Measurements from ENCODE around the gene DNAJA4.

Gene DNAJA4

GRCh38 chr15:78272316-78272715 lies 8.0 kb downstream of the DNAJA4 start:
- peaks cover 6% of the 10 kb centered on the region for H3K4me1 ChIP-seq (ENCODE audit: insufficient read depth, low read length, severe bottlenecking)
- no peaks in the 10 kb centered on the region for H4K20me1 ChIP-seq (ENCODE audit: insufficient read depth, low read length)
- H3K27me3 ChIP-seq (ENCODE audit: insufficient read depth, low read length) = no peaks in the 10 kb centered on the region
- no peaks in the 10 kb centered on the region for H3F3A ChIP-seq (ENCODE audit: insufficient read depth, low read length)
- peaks cover 10% of the 10 kb centered on the region; the same call in 1 of the 2 replicates for H3K36me3 ChIP-seq (ENCODE audit: insufficient read depth, low read length)
- no peaks in the 10 kb centered on the region; the same call in 1 of the 2 replicates for H3K79me2 ChIP-seq (ENCODE audit: insufficient read depth, low read length)
- no peak overlapping the region for H3K27ac ChIP-seq (ENCODE audit: low read depth, low read length, poor library complexity, severe bottlenecking)
- H3K9me3 ChIP-seq (ENCODE audit: low read length) = no peaks in the 10 kb centered on the region
- no peak overlapping the region for H3K4me3 ChIP-seq (ENCODE audit: low read depth, low read length, poor library complexity, severe bottlenecking)
- H3K9ac ChIP-seq (ENCODE audit: low read length) = no peak overlapping the region
- TF ChIP-seq, protein P1, sequence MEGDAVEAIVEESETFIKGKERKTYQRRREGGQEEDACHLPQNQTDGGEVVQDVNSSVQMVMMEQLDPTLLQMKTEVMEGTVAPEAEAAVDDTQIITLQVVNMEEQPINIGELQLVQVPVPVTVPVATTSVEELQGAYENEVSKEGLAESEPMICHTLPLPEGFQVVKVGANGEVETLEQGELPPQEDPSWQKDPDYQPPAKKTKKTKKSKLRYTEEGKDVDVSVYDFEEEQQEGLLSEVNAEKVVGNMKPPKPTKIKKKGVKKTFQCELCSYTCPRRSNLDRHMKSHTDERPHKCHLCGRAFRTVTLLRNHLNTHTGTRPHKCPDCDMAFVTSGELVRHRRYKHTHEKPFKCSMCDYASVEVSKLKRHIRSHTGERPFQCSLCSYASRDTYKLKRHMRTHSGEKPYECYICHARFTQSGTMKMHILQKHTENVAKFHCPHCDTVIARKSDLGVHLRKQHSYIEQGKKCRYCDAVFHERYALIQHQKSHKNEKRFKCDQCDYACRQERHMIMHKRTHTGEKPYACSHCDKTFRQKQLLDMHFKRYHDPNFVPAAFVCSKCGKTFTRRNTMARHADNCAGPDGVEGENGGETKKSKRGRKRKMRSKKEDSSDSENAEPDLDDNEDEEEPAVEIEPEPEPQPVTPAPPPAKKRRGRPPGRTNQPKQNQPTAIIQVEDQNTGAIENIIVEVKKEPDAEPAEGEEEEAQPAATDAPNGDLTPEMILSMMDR (IDR thresholded peaks at IDR 0.05; ENCODE audit: low read length) = no peak
- no peak for TF ChIP-seq EZH2 (IDR thresholded peaks at IDR 0.05; ENCODE audit: borderline replicate concordance, low read length)
- no peak overlapping the region for H3K4me2 ChIP-seq (ENCODE audit: low read length)
- H3K9me2 ChIP-seq (ENCODE audit: low read depth, low read length) = no peaks in the 10 kb centered on the region
- H2AFZ ChIP-seq (ENCODE audit: low read length) = no peak overlapping the region

DNA sequence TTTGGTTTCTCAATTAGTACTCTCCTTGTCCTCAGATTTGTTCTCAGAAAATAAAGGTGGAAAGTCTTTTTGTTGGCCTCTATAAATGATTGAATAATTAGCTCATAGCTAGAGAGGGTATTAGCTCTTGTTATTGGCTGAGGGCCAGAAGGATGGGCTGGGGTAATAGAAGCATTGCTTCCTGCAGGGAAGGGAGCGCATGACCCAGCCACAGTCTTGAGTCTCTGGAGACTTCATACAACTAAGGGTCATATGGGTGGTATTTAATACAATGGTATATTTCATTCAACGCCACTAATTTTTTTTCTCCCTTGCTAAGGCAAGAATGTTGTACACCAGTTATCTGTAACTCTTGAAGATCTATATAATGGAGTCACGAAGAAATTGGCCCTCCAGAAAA lies 8.4 kb downstream of the DNAJA4 start:
- H3K9me3 ChIP-seq (ENCODE audit: low read length) = no peaks in the 10 kb centered on the region
- TF ChIP-seq, protein P1 (IDR thresholded peaks at IDR 0.05; ENCODE audit: low read length) = no peak
- TF ChIP-seq EZH2 (IDR thresholded peaks at IDR 0.05; ENCODE audit: borderline replicate concordance, low read length) = no peak
- H3K79me2 ChIP-seq (ENCODE audit: insufficient read depth, low read length) = no peaks in the 10 kb centered on the region; the same call in 1 of the 2 replicates
- H3K27ac ChIP-seq (ENCODE audit: low read depth, low read length, poor library complexity, severe bottlenecking) = no peak overlapping the region
- no peaks in the 10 kb centered on the region for H3K27me3 ChIP-seq (ENCODE audit: insufficient read depth, low read length)
- H3K4me1 ChIP-seq (ENCODE audit: insufficient read depth, low read length, severe bottlenecking) = peaks cover 2% of the 10 kb centered on the region
- H3K36me3 ChIP-seq (ENCODE audit: insufficient read depth, low read length) = peaks cover 10% of the 10 kb centered on the region; the same call in 1 of the 2 replicates
- H3K4me2 ChIP-seq (ENCODE audit: low read length) = no peak overlapping the region
- H3K9ac ChIP-seq (ENCODE audit: low read length) = no peak overlapping the region
- no peaks in the 10 kb centered on the region for H3K9me2 ChIP-seq (ENCODE audit: low read depth, low read length)
- H3K4me3 ChIP-seq (ENCODE audit: low read depth, low read length, poor library complexity, severe bottlenecking) = no peak overlapping the region
- H2AFZ ChIP-seq (ENCODE audit: low read length) = no peak overlapping the region
- no peaks in the 10 kb centered on the region for H4K20me1 ChIP-seq (ENCODE audit: insufficient read depth, low read length)
- H3F3A ChIP-seq (ENCODE audit: insufficient read depth, low read length) = no peaks in the 10 kb centered on the region

- no peak overlapping the region for H3K9ac ChIP-seq (ENCODE audit: low read length)
- H3F3A ChIP-seq (ENCODE audit: insufficient read depth, low read length) = no peaks in the 10 kb centered on the region
- H3K36me3 ChIP-seq (ENCODE audit: insufficient read depth, low read length) = peaks cover 16% of the 10 kb centered on the region; the same call in 1 of the 2 replicates
- H2AFZ ChIP-seq (ENCODE audit: low read length) = no peak overlapping the region
- no peaks in the 10 kb centered on the region for H3K4me1 ChIP-seq (ENCODE audit: insufficient read depth, low read length, severe bottlenecking)
- TF ChIP-seq, protein P1 (IDR thresholded peaks at IDR 0.05; ENCODE audit: low read length) = no peak
- TF ChIP-seq EZH2 (IDR thresholded peaks at IDR 0.05; ENCODE audit: borderline replicate concordance, low read length) = no peak
- no peak overlapping the region for H3K4me3 ChIP-seq (ENCODE audit: low read depth, low read length, poor library complexity, severe bottlenecking)
- H3K9me3 ChIP-seq (ENCODE audit: low read length) = no peaks in the 10 kb centered on the region
- no peaks in the 10 kb centered on the region for H3K79me2 ChIP-seq (ENCODE audit: insufficient read depth, low read length)
- H3K27me3 ChIP-seq (ENCODE audit: insufficient read depth, low read length) = no peaks in the 10 kb centered on the region
- no peak overlapping the region for H3K4me2 ChIP-seq (ENCODE audit: low read length)
- no peaks in the 10 kb centered on the region for H3K9me2 ChIP-seq (ENCODE audit: low read depth, low read length)
- H4K20me1 ChIP-seq (ENCODE audit: insufficient read depth, low read length) = no peaks in the 10 kb centered on the region
- no peak overlapping the region for H3K27ac ChIP-seq (ENCODE audit: low read depth, low read length, poor library complexity, severe bottlenecking)
These were observed 10.6 kb downstream of the DNAJA4 start for GRCh38 chr15:78274994-78275393.

Data from OCI-LY1 (cell line).